NCI-H1436 (cell line): ENCODE measurements around the gene AMPD2.
"Not testable (repeated sequence)": the region's sequence is repeated elsewhere in the genome, so short reads cannot be mapped to it uniquely, and the experiment has no call there.

Source experiments
- DNase-seq: peaks from one replicate; lab custom pipeline; 2025; lab: John Stamatoyannopoulos, UW

The AMPD2 gene

GRCh38 chr1:109652402-109652801, 32.8 kb downstream of the AMPD2 start:
- no peak for DNase-seq

- no peak for DNase-seq
These were observed 33.7 kb downstream of the AMPD2 start for GRCh38 chr1:109653306-109653705.

GRCh38 chr1:109654519-109654918, 34.9 kb downstream of the AMPD2 start:
- DNase-seq = no peak

- DNase-seq = peak; percentile 73
These were observed 36.2 kb downstream of the AMPD2 start, which contains the start of gene GSTM4 for GRCh38 chr1:109655615-109656519. GSTM4 (plus strand) TSS chr1:109656099; CDS start chr1:109656390, 291 bp downstream.

- DNase-seq = no peak
These were observed 37.8 kb downstream of the AMPD2 start for GRCh38 chr1:109657395-109657794.

GRCh38 chr1:109657970-109658369, 38.3 kb downstream of the AMPD2 start:
- no peak for DNase-seq

- no peak for DNase-seq
These were observed 39.0 kb downstream of the AMPD2 start for GRCh38 chr1:109658533-109659042.

GRCh38 chr1:109659145-109659544, 39.5 kb downstream of the AMPD2 start:
- no peak for DNase-seq

- DNase-seq = no peak
These were observed 40.5 kb downstream of the AMPD2 start for GRCh38 chr1:109659997-109660690.

GRCh38 chr1:109660691-109661026, 41.0 kb downstream of the AMPD2 start:
- not testable (repeated sequence) for DNase-seq

GRCh38 chr1:109661391-109661790, 41.8 kb downstream of the AMPD2 start:
- DNase-seq = no peak

GRCh38 chr1:109664671-109665070, 45.0 kb downstream of the AMPD2 start:
- no peak for DNase-seq

GRCh38 chr1:109667452-109668122, 48.0 kb downstream of the AMPD2 start, which contains the start of gene GSTM2:
GSTM2 (plus strand) TSS chr1:109668057; CDS start chr1:109668116, 59 bp downstream.
- peak; percentile 88 for DNase-seq

GRCh38 chr1:109668123-109668775, 48.6 kb downstream of the AMPD2 start:
- DNase-seq = no peak

- DNase-seq = no peak
These were observed 49.8 kb downstream of the AMPD2 start for GRCh38 chr1:109669246-109669948.

- DNase-seq = not testable (repeated sequence)
These were observed 50.3 kb downstream of the AMPD2 start for GRCh38 chr1:109669949-109670302.

- DNase-seq = no peak
These were observed 51.4 kb downstream of the AMPD2 start for GRCh38 chr1:109671067-109671466.

- DNase-seq = not testable (repeated sequence)
These were observed 54.2 kb downstream of the AMPD2 start for GRCh38 chr1:109673861-109674260.

- DNase-seq = not testable (repeated sequence)
These were observed 57.2 kb downstream of the AMPD2 start for GRCh38 chr1:109676683-109677381.

GRCh38 chr1:109677459-109677858, 57.8 kb downstream of the AMPD2 start:
- no peak for DNase-seq
